Common myeloid progenitor, CD34-positive (primary cell): ENCODE data around the gene ECT2L.

Source experiments
- CTCF ChIA-PET: fragments of 350-600 bp; sonication (Branson Sonifier 250); formaldehyde crosslinking; loops from one replicate; lab custom pipeline; 2021; ENCODE audit warnings: antibody characterized with exemption; lab: Charles Lee
- POLR2A ChIA-PET: fragments of 350-600 bp; sonication (Branson Sonifier 250); formaldehyde crosslinking; loops from one replicate; lab custom pipeline; 2021; ENCODE audit warnings: antibody characterized with exemption; lab: Charles Lee
- DNase-seq, 3 donors: peaks; one replicate each; pipeline versions ENCODE4 v3.0.0 to v3.0.0-alpha.2; 2013
- H3K27ac ChIP-seq, 2 experiments: 1 replicate in 1 of 2; 2 replicates in 1 of 2; pipeline ENCODE4 v1.7.0; 2013; ENCODE audit warnings: inconsistent platforms in 2 of 2, low read length in 2 of 2, mild to moderate bottlenecking in 2 of 2, low read depth in 1 of 2, moderate library complexity in 1 of 2; ENCODE audit not compliant: severe bottlenecking in 2 of 2, insufficient read depth in 1 of 2, poor library complexity in 1 of 2
- H3K27me3 ChIP-seq, 5 experiments: replicated peaks in 2 of 5; 1 replicate in 3 of 5; 2 replicates in 2 of 5; pipeline versions ENCODE4 v1.6.1 to v1.7.0; 2013; ENCODE audit warnings: low read length in 4 of 5, mild to moderate bottlenecking in 2 of 5, moderate library complexity in 2 of 5, inconsistent platforms in 1 of 5; ENCODE audit not compliant: insufficient read depth in 5 of 5, control insufficient read depth in 4 of 5
- H3K36me3 ChIP-seq, 4 experiments: 1 replicate in 2 of 4; 2 replicates in 2 of 4; pipeline versions ENCODE4 v1.6.1 to v1.7.0; 2013; ENCODE audit warnings: low read length in 3 of 4, control low read depth in 1 of 4, mild to moderate bottlenecking in 1 of 4; ENCODE audit not compliant: control insufficient read depth in 4 of 4, insufficient read depth in 4 of 4
- H3K4me1 ChIP-seq, 4 experiments: 1 replicate in 3 of 4; 2 replicates in 1 of 4; pipeline versions ENCODE4 v1.6.1 to v1.7.1; 2013; ENCODE audit warnings: low read length in 3 of 4, mild to moderate bottlenecking in 3 of 4, control low read depth in 1 of 4, inconsistent platforms in 1 of 4, moderate library complexity in 1 of 4; ENCODE audit not compliant: control insufficient read depth in 4 of 4, insufficient read depth in 4 of 4; ENCODE audit errors: control extremely low read depth in 1 of 4
- H3K4me3 ChIP-seq, 7 experiments: 1 replicate in 4 of 7; 2 replicates in 3 of 7; pipeline versions ENCODE4 v1.5.1 to v1.7.0; 2013; ENCODE audit warnings: mild to moderate bottlenecking in 7 of 7, low read length in 6 of 7, moderate library complexity in 6 of 7, inconsistent platforms in 2 of 7, low read depth in 2 of 7, control low read depth in 1 of 7; ENCODE audit not compliant: insufficient read depth in 4 of 7, control insufficient read depth in 1 of 7; ENCODE audit errors: extremely low read depth in 1 of 7
- H3K9me3 ChIP-seq, 5 experiments: 1 replicate in 4 of 5; 2 replicates in 1 of 5; pipeline versions ENCODE4 v1.6.1 to v1.7.1; 2013; ENCODE audit warnings: low read length in 4 of 5, mild to moderate bottlenecking in 2 of 5, inconsistent platforms in 1 of 5, low read depth in 1 of 5, moderate library complexity in 1 of 5; ENCODE audit not compliant: control insufficient read depth in 4 of 5, insufficient read depth in 2 of 5; ENCODE audit errors: control extremely low read depth in 1 of 5
- WGBS: methylation state at CpG from one replicate; pipeline ENCODE4 v1.1.5; 2013; ENCODE audit not compliant: insufficient coverage; 5-methylcytosine and 5-hydroxymethylcytosine counted together

ECT2L gene

DNA sequence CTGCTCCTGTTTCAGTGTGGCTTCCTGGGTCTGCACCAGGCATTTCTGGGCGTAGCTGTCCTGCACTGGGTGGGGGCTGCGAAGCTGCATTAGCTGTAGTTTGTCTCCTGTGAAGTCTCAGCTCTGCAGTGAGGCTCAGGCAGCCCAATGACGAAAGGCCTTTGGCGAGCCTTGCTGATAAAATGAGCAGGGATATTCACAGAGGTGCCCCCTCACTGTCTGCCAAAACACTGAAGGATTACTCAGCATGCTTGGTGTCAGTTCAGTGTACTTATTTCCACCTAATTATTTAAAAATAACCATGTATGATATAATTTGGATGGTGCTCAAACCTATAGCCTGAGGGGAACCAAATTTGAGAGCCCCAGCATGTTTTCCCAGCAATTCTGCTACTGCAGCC, 73.5 kb downstream of the ECT2L start:
- Histone ChIP-seq H3K4me1 (no peaks in the 10 kb centered on the region), H3K36me3 (no peaks in the 10 kb centered on the region), H3K27ac (no peak overlapping the region), H3K4me3 (no peak overlapping the region), H3K27me3 (no peaks in the 10 kb centered on the region), H3K9me3 (no peaks in the 10 kb centered on the region)
- CTCF ChIA-PET, result no interaction called here
- DNase-seq, result no peak
- POLR2A ChIA-PET, result no interaction called here
- WGBS, result 97% methylated on average over 4 of the region's 4 CpGs

DNA sequence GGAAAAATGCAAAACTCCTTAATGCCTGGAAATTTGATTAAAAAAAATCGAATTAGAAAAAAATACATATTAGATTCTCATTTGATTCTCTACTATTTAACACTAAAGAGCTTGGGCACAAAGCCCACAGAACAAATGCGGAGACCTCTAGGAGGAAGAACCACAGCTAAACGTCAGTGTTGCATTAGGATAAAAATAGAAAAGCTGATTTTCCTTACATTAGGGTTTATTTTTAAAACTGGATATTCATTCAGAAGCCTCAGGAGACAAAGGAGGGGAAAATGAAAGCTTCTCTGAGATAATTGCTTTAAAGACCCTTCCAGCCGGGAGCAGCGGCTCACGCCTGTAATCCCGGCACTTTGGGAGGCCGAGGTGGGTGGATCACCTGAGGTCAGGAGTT, 77.3 kb downstream of the ECT2L start:
- H3K9me3 ChIP-seq, result no peaks in the 10 kb centered on the region
- no peak for DNase-seq
- no peaks in the 10 kb centered on the region for H3K36me3 ChIP-seq
- H3K4me1 ChIP-seq, result no peaks in the 10 kb centered on the region
- POLR2A ChIA-PET, result interaction anchor here (1.1 kb wide), 1 partner anchor 10 kb away, joined by 4 read pairs; no protein-coding TSS in a partner anchor
- no peaks in the 10 kb centered on the region for H3K27me3 ChIP-seq
- 93% methylated on average over 3 of the region's 8 CpGs for WGBS
- CTCF ChIA-PET, result interaction anchor here (1.2 kb wide), 1 partner anchor 8 kb away, joined by 3 read pairs; no protein-coding TSS in a partner anchor
- no peak overlapping the region for H3K4me3 ChIP-seq
- H3K27ac ChIP-seq, result no peak overlapping the region

DNA sequence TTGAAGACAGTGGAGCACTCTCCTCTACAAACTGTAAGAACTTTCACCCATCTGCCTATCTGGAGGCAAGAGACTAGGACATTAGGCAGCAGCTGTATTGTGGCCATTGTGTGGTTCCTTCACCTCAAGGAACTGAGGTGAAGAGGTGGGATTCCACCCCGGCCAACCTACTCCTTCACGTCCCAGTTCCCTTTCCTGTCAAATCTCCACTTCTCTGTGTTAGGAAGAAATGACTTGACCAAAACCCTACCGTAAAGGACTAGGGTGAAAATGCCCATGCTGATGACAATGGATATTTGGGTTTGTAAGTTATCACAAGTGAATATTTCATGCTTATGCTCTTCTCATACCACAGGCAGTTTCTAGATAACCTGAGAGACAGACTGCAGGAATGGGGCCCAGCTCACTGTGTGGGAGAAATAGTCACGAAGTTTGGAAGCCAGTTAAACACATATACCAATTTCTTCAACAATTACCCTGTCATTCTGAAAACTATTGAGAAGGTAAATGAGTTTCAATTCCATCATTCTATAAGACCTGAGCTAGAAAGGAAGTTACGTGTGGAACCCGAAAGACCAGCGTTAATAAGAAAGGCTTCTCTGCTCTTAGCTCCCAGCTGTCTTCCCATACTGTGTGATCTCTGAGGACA, 86.6 kb downstream of the ECT2L start:
- no peaks in the 10 kb centered on the region for H3K4me1 ChIP-seq
- ChIA-PET POLR2A (interaction anchor here (1.0 kb wide), 1 partner anchor 9 kb away, joined by 4 read pairs; no protein-coding TSS in a partner anchor), CTCF (interaction anchor here (1.3 kb wide), 1 partner anchor 11 kb away, joined by 3 read pairs; no protein-coding TSS in a partner anchor)
- no peak overlapping the region for H3K27ac ChIP-seq
- no peaks in the 10 kb centered on the region for H3K36me3 ChIP-seq
- no peaks in the 10 kb centered on the region for H3K27me3 ChIP-seq
- H3K9me3 ChIP-seq, result no peaks in the 10 kb centered on the region
- no peak for DNase-seq
- no peak overlapping the region for H3K4me3 ChIP-seq
- WGBS, result 96% methylated on average over 3 of the region's 7 CpGs

DNA sequence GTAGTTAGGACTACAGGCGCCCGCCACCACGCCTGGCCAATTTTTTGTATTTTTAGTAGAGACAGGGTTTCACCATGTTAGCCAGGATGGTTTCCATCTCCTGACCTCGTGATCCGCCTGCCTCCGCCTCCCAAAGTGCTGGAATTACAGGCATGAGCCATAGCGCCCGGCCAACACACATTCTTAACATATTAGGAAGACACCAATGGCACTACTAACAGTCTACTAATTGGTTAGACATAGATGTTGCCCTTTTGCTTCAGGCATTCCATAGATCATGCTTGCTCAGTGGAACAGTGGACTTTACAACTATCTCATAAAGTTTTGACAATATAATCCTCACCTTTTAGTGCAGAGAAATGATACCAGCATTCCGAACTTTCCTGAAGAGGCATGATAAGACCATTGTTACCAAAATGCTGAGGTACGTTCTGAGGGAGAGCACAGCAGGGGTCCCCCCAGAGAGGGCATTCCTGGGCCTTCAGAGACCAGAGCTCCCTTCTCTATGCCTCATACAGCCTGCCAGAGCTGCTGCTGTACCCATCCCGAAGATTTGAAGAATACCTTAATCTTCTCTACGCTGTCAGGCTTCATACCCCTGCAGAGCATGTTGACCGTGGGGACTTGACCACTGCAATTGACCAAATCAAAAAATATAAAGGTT, 89.4 kb downstream of the ECT2L start:
- Histone ChIP-seq H3K4me1 (no peaks in the 10 kb centered on the region), H3K27me3 (no peaks in the 10 kb centered on the region), H3K36me3 (no peaks in the 10 kb centered on the region), H3K27ac (no peak overlapping the region), H3K4me3 (no peak overlapping the region), H3K9me3 (no peaks in the 10 kb centered on the region)
- ChIA-PET POLR2A (no interaction called here), CTCF (no interaction called here)
- DNase-seq, result no peak
- WGBS, result 100% methylated on average over 10 of the region's 13 CpGs

DNA sequence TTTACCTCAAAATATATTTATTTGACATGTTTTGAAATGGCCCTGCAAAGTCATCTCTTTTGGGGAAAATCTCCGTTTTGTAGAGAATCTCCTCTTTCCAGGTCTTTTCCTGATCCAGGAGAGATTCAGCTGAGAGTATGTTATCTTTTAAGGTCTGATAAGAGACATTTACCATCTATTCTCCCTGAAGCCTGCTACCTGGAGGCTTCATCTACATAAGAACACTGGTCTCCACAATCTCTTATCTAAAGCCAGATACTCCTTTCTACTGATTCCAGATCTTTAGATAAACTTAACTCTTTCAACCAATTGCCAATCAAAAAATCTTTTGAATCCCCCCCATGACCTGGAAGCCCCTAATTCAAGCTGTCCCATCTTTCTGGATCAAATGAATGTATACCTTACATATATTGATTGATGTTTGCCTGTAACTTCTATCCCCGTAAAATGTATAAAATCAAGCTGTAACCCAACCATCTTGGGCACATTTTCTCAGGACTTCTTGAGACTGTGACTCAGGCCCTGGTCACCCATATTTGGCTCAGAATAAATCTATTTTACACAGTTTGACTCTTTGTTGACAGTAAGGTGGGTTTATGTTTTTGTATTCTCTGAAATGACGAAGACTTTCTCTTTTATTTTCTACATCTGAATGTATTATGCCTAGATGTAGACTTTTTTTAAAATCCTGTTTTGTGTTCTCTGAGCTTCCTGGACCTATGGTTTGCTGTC, 95.5 kb downstream of the ECT2L start:
- H3K36me3 ChIP-seq, result peaks cover 0 to 3% (median 2%) of the 10 kb centered on the region in 4 experiments
- peaks cover 0 to 2% (median 0%) of the 10 kb centered on the region in 5 experiments for H3K9me3 ChIP-seq
- 100% methylated on average over 1 of the region's 3 CpGs for WGBS
- ChIA-PET POLR2A (no interaction called here), CTCF (no interaction called here)
- no peak for DNase-seq
- H3K27ac ChIP-seq, result no peak overlapping the region
- H3K27me3 ChIP-seq, result no peaks in the 10 kb centered on the region
- no peak overlapping the region for H3K4me3 ChIP-seq
- no peaks in the 10 kb centered on the region for H3K4me1 ChIP-seq

DNA sequence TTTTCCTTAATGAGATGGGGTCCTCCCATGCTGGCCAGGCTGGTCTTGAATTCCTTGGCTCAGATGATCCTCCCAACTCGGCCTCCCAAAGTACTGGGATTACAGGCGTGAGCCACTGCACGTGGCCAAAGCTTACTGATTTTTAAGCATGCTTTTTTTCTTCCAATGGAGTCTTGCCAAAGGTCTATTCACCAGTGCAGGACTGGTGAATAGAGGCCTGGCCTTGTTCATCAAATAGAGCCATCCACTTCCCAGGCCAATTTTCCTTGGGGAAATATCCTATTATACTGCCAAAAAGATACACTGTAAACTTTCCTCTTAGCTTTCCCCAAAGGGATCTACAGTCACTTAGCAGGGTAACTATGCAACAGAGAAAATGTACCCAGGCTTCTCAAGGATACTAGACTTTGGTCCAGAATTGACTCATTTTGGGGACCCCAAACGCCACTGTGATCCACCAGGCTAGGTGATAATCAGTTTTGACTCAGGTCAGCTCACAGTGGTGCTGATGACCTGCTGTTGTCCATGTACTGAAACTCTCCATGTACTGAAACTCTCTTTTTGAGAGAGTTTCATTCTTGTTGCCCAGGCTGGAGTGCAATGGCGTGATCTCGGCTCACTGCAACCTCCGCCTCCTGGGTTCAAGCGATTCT, 100.3 kb downstream of the ECT2L start:
- ChIA-PET POLR2A (no interaction called here), CTCF (interaction anchor here (0.6 kb wide), 1 partner anchor 1881 kb away, joined by 3 read pairs; no protein-coding TSS in a partner anchor)
- H3K9me3 ChIP-seq, result no peaks in the 10 kb centered on the region
- H3K36me3 ChIP-seq, result peaks cover 9 to 12% (median 10%) of the 10 kb centered on the region in 4 experiments
- DNase-seq, result no peak
- H3K4me3 ChIP-seq, result no peak overlapping the region
- no peaks in the 10 kb centered on the region for H3K4me1 ChIP-seq
- H3K27ac ChIP-seq, result no peak overlapping the region
- WGBS, result 100% methylated on average over 6 of the region's 8 CpGs
- H3K27me3 ChIP-seq, result no peaks in the 10 kb centered on the region
